ENCODE results near the gene ZNF76. TPM values are rescaled to one million over a fixed set of nuclear protein-coding genes. Genes with fewer than 3 reads are reported as not detected.

Gene ZNF76
- total RNA-seq, 4 donors from 2014 or later: 19.6 to 52.5 (median 27.5) TPM

DNA sequence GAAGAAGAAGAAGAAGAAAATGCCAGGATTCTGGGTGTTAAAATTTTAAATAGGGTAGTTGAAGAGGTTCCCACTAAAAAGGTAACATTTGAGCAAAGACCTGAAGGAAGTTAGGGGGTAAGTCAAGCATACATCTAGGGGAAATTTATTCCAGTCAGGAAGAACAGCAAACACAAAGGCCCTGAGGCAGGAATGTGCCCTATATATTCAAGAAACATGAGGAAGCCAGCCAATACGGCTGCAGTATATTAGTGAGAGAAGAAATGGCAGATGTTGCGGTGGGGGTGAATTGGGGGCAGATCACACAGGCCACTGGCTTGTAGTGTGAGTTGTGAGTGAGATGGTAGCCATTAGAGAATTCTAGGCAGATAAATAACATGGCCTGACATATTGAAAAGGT, 6.0 kb downstream of the ZNF76 start:
- Histone ChIP-seq H3K4me1 (peaks cover 4% of the 10 kb centered on the region), H3K36me3 (no peaks in the 10 kb centered on the region), H3K4me3 (no peak overlapping the region), H3K9me3 (no peaks in the 10 kb centered on the region), H3K27me3 (no peaks in the 10 kb centered on the region), H3K27ac (no peak overlapping the region)
- 69% methylated on average over 2 of the region's 2 CpGs for WGBS
- TF ChIP-seq POLR2A (IDR thresholded peaks at IDR 0.05) (no peak), POLR2AphosphoS5 (IDR thresholded peaks at IDR 0.05) (no peak), EP300 (IDR thresholded peaks at IDR 0.05) (no peak)
- TF ChIP-seq, protein P1, sequence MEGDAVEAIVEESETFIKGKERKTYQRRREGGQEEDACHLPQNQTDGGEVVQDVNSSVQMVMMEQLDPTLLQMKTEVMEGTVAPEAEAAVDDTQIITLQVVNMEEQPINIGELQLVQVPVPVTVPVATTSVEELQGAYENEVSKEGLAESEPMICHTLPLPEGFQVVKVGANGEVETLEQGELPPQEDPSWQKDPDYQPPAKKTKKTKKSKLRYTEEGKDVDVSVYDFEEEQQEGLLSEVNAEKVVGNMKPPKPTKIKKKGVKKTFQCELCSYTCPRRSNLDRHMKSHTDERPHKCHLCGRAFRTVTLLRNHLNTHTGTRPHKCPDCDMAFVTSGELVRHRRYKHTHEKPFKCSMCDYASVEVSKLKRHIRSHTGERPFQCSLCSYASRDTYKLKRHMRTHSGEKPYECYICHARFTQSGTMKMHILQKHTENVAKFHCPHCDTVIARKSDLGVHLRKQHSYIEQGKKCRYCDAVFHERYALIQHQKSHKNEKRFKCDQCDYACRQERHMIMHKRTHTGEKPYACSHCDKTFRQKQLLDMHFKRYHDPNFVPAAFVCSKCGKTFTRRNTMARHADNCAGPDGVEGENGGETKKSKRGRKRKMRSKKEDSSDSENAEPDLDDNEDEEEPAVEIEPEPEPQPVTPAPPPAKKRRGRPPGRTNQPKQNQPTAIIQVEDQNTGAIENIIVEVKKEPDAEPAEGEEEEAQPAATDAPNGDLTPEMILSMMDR (IDR thresholded peaks at IDR 0.05): no peak
- DNase-seq (ENCODE audit: low spot score in 2 of 2): no peak

DNA sequence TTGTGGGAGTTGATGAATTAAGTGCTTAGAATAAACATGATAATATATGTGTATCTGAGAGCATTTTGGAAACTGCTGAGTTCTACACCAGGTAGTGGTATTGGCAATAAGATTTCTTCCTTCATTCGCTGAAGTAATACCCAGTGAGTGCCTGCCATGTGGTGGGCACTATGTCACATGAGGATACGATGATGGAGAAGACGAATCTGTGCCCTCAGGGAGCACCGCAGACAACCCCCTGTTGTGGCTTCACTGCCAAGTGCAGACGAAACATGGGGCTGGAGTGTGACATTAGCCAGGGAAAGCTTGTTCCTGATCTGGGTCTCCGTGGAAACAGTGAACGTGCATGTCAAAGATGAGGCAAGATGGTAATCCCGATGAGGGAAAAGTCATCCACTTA, 7.9 kb downstream of the ZNF76 start:
- no peaks in the 10 kb centered on the region for H3K36me3 ChIP-seq
- H3K4me3 ChIP-seq: no peak overlapping the region
- H3K27ac ChIP-seq: no peak overlapping the region
- no peaks in the 10 kb centered on the region for H3K27me3 ChIP-seq
- H3K4me1 ChIP-seq: no peaks in the 10 kb centered on the region
- DNase-seq (ENCODE audit: low spot score in 2 of 2): no peak
- H3K9me3 ChIP-seq: no peaks in the 10 kb centered on the region
- WGBS: 90% methylated on average over 8 of the region's 8 CpGs
- TF ChIP-seq, protein P1 (IDR thresholded peaks at IDR 0.05): no peak
- TF ChIP-seq POLR2AphosphoS5 (IDR thresholded peaks at IDR 0.05): no peak
- no peak for TF ChIP-seq EP300 (IDR thresholded peaks at IDR 0.05)
- no peak for TF ChIP-seq POLR2A (IDR thresholded peaks at IDR 0.05)

DNA sequence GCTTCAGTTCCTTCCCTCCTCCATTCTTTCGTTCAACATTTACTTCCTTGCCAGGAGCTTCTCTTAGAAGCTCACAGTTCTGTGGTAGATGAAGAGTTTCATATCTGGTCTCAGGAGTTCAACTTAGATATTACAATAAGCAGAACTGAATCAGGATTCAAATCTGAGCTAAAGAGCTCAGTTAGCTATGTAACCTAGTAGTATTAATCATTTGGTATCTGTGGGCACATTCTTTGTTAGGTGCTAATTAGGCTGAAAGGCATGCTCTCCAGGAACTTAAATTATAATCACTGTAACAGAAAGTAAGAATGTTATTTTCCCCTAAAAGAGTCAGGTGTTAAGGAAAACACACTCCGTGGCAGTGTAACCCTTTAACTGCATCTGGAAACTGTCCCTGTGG, 8.4 kb downstream of the ZNF76 start:
- Histone ChIP-seq H3K27ac (no peak overlapping the region), H3K9me3 (no peaks in the 10 kb centered on the region), H3K36me3 (no peaks in the 10 kb centered on the region), H3K4me1 (no peaks in the 10 kb centered on the region), H3K4me3 (no peak overlapping the region), H3K27me3 (no peaks in the 10 kb centered on the region)
- WGBS: 76% methylated on average over 2 of the region's 2 CpGs
- TF ChIP-seq, protein P1 (IDR thresholded peaks at IDR 0.05): no peak
- TF ChIP-seq POLR2A (IDR thresholded peaks at IDR 0.05) (no peak), POLR2AphosphoS5 (IDR thresholded peaks at IDR 0.05) (no peak), EP300 (IDR thresholded peaks at IDR 0.05) (no peak)
- no peak for DNase-seq (ENCODE audit: low spot score in 2 of 2)

DNA sequence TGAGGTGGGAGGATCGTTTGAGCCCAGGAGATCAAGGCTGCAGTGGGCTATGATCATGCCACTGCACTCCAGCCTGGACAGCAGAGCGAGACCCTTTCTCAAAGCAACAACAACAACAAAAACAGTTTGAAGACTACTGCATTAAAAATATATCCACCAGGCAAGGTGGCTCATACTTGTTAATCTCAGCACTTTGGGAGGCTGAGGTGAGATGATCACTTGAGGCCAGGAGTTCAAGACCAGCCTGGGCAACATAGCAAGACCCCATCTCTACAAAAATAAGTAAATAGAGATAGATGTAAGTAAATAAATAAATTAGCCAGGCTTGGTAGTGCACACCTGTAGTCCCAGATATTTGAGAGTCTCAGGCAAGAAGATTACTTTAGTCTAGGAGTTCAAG, 12.5 kb downstream of the ZNF76 start:
- WGBS: 91% methylated on average over 2 of the region's 2 CpGs
- TF ChIP-seq, protein P1 (IDR thresholded peaks at IDR 0.05): no peak
- TF ChIP-seq POLR2A (IDR thresholded peaks at IDR 0.05): no peak
- TF ChIP-seq EP300 (IDR thresholded peaks at IDR 0.05): no peak
- TF ChIP-seq POLR2AphosphoS5 (IDR thresholded peaks at IDR 0.05): no peak
- H3K4me1 ChIP-seq: peaks cover 15% of the 10 kb centered on the region

DNA sequence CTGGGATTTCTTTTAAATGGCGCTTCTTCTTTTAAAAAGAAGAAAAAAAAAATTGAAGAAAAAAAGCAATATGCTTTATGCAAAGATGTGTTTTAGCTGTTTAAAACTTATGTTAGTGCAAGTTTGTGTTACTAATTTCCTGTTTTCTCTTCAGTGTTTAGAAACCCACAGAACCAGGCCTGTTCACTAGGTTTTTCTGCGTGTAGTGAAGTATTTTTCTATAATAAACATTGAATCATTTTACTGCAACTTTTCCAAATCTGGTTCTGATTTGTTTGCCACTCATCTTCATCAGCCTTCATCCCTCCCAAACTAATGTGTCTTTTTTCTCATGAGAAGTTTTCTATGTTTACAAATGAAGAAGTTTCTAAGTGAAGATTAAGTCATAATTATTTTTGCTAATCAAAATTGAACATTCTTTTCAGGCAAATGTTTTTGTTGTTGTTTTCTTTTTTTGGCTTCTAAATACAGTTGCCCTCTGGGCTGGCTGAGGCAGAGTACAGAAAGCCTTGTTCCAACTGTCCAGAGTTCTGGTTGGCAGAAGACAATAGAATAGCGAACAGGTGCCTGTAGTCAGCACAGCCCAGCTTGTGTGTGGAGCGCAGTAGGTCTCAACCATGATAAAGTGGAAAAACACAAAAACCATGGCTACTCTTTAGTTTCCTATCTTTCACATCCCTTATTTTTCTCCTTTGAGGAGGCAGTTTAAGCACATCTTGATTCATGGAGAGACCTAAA, 14.5 kb downstream of the ZNF76 start:
- H3K9me3 ChIP-seq: no peaks in the 10 kb centered on the region
- H3K27ac ChIP-seq: no peak overlapping the region
- no peaks in the 10 kb centered on the region for H3K27me3 ChIP-seq
- no peak for DNase-seq (ENCODE audit: low spot score in 2 of 2)
- H3K36me3 ChIP-seq: no peaks in the 10 kb centered on the region
- TF ChIP-seq EP300 (IDR thresholded peaks at IDR 0.05): no peak
- H3K4me3 ChIP-seq: no peak overlapping the region
- H3K4me1 ChIP-seq: peaks cover 15% of the 10 kb centered on the region
- 83% methylated on average over 4 of the region's 4 CpGs for WGBS

More for the DNA sequence above, 12.5 kb downstream of the ZNF76 start:
- Histone ChIP-seq H3K27me3 (no peaks in the 10 kb centered on the region), H3K36me3 (no peaks in the 10 kb centered on the region), H3K27ac (no peak overlapping the region), H3K9me3 (no peaks in the 10 kb centered on the region), H3K4me3 (no peak overlapping the region)
- no peak for DNase-seq (ENCODE audit: low spot score in 2 of 2)

Data from suprapubic skin (tissue), 4 donors.